Non-pigmented ciliary epithelial cell (primary cell): ENCODE data around the gene RAB38.

Experiments
- DNase-seq: peaks from one replicate; pipeline ENCODE4 v3.0.0-alpha.2; 2010; ENCODE audit warnings: low read depth

RAB38 gene

DNA sequence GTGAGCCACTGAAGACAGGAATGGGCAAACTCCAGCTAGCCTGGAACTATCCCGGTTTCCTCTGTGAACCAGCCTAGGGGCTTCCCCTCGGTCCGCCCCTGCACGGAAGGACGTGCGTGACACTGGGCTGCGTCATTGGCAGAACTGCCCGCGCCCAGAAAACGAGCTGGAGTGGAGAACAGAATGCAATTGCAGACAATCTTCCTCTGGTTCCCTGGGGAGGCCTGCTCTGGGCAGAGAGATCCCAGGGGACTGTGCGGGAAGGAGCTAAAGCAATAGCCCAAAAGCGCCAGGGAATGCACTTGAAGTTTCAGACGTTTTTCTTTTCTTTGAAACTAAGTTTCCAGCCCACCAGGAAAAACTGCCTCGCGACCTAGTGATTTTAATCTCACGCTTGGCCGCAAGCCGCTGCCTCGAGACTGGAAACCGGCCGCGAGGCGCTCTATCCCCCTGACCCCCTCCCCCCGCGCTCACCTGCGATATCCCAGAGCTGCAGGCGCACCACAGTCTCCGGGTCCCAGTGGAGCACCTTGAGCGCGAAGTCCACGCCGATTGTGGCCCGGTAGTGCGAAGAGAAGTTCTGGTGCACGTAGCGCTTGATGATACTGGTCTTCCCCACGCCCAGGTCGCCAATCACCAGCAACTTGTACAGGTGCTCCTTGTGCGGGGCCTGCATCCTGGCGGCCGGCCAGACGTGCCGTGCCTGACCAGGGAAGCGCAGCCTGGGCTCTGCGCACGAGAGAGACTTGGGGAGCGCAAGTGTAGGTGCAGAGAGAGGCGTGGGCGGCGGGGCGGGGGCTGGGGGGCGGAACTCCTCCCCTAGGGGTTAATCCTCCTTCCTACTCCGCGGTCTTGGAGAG is at the start of gene RAB38:
Gene RAB38, minus strand, starts transcription at position 735 of the 860 bp plus-strand sequence. Its CDS starts 59 bp downstream, at position 676.
- peak; percentile 9 for DNase-seq

DNA sequence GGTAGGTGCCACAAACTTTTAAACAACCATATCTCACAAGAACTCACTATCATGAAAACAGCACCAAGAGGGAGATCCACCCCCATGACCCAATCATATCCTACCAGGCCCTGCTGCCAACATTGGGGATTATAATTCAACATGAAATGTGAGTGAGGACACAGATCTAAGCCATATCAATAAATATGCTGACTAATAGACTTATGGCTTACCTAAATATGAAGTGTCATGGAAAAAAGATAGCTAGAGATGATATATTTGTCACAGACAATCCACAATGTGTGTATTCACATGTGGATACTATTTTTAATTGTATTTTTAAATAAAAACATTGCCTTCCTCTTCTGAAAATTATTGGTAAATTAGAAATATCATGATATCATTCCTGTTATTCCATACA is 38.2 kb upstream of the RAB38 start:
- DNase-seq, result no peak

DNA sequence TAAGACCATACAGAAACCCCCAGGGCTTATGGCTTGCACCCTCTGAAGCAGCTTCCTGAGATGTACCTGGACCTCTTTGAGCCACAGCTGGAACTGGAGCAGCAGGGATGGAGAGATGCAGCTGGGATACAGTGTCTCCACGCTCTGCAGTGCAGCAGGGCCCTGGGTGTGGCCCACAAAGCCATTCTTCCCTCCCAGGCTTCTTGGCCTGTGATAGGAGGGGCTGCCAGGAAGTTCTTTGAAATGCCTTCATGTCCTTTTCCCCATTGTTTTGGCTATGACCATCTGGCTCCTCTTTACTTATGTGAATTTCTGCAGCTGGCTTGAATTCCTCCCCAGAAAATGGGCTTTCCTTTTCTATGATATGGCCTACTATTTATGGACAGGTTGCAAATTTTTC is 37.1 kb upstream of the RAB38 start:
- DNase-seq, result no peak

DNA sequence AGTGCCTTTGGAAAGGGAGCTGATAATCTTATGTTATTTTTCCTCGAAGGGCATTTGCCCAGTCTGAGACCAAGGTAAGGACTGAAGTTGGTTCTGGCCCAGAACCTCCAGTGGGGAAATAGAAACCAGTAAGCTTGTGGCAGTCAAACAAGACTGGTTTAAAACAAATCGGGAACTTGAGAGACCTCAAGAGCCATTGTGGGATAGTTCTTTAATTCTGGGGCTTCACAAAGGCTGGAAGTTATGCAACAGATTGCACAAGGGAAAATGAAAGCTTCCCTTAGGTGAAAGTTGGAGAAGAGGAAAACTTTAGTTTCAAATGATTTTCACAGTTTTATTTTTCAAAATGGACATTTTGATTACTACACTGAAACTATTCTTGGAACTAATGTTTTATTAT is 33.5 kb upstream of the RAB38 start:
- DNase-seq, result no peak

DNA sequence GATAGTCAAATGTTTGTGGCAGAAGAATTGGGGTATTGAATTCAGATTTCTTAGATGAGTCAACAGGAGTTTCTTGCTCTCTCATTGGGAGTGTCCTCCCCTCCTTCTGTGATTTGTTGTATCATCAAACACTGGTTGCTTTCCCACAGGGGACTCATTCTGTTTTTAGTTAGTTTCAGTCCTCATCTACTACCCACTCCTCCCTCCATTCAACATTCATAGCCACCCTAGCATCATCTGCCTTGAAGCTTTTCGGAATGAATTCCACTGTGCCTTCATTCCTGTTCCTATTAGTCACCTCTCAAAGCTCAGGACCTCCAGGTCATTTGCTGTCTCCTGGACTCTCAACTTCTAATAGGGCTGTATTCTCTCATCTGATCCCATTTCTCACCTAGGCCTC is 31.5 kb upstream of the RAB38 start:
- DNase-seq, result no peak

DNA sequence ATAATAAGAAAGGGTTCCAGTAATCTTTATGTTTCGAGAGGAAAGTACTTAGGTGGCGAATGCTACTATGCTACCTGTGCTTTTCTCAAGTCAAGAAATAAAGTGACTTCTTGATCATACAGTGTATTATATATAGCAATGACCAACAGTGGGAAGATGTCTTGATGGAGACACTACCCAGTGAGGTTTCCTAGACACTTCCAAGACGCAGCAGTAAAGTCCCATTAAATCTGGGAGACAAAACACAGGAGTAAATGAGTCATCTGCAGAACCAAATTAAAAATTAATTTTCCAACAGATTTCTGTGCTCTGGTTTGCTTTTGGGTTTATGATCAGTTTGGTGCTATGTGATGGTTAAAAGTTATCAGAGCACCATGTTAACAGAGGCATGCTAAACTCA is 29.1 kb upstream of the RAB38 start:
- no peak for DNase-seq

DNA sequence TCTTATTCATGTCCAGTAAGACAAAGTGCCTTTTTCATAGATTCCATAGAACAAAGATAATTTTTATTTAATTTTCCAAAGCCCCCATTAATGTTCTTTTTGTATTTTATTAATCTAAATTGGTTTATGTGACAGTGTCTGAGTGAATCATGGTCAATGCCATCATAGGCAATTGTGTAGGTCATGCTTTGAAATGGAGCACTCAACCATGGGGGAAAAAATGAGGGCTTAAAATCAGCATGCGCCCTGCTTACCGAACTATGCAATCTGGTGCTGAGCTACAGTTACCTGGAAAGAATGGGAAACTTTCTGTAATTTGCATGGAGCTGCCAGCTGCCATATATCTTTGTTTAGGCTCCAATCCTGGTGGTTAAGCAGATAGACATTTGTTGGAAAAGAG is 28.4 kb upstream of the RAB38 start:
- DNase-seq, result no peak

DNA sequence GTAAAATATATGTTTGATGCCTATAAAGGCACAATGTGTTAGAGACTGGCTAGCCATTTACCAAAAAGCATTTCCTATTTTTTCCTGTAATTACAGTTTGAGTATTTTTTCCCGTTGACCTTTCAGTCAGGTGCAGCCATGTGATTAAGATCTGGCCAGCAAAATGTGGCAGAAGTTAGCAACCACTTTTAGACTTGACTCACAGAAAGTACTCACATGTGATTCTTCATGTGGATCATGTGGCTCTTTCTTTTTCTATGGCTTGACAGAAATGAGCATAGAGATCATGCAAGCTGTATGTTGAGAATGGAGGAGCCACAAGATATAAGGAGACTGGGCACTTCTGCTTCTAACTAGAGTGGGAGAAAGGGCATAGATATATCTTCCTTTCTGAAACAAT is 27.3 kb upstream of the RAB38 start:
- DNase-seq, result no peak

DNA sequence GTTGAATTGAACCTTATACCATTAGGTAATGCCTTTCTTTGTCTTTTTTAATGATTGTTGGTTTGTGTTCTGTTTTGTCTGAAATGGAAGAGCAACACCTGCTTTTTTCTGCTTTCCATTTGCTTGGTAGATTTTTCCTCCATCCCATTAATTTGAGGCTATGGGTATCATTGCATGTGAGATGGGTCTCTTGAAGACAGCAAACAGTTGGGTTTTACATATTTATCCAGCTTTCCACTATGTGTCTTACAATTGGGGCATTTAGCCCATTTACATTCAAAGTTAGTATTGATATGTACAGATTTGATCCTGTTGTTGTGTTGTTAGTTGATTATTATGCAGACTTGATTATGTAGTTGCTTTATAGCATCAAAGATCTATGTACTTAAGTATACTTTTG is 21.1 kb upstream of the RAB38 start:
- no peak for DNase-seq

DNA sequence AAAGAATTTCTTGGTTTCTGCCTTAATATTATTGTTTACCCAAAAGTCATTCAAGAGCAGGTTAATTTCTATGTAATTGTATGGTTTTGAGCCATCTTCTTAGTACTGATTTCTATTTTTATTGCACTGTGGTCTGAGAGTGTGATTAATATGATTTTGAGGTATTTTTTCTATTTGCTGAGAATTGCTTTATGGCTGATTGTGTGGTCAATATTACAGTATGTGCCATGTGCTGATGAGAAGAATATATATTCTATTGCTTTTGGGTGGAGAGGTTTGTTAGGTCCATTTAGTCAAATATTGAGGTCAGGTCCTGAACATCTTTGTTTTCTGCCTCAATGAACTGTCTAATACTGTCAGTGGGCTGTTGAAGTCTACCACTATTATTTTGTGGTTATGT is 20.7 kb upstream of the RAB38 start:
- no peak for DNase-seq

DNA sequence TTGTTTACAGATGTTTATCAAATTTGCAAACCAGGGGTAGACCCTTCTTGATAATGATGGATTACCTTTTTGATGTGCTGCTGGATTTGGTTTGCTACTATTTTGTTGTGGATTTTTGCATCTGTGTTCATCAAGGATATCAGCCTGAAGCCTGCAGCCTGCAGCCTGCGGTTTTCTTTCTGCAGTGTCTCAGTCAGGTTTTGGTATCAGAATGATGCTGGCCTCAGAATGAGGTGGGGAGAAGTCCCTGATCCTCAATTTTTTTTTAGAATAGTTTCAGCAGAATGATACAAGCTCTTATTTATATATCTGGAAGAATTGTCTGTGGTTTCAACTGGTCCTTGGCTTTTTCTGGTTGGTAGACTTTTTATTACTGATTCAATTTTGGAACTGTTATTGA is 19.7 kb upstream of the RAB38 start:
- no peak for DNase-seq

DNA sequence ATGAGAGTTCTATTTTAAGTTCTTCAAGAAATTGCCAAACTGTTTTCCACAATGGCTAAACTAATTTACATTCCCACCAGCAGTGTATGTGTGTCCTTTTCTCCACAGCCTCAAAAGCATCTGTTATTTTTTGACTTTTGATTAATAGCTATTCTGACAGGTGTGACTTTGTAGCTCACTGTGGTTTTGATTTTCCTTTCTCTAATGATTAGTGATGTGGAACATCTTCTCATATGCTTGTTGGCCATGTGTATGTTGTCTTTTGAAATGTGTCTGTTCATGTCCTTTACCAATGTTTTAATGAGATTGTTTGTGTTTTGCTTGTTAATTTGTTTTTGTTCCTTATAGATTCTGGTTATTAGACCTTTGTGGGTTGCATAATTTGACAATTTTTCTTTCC is 18.0 kb upstream of the RAB38 start:
- DNase-seq, result no peak

DNA sequence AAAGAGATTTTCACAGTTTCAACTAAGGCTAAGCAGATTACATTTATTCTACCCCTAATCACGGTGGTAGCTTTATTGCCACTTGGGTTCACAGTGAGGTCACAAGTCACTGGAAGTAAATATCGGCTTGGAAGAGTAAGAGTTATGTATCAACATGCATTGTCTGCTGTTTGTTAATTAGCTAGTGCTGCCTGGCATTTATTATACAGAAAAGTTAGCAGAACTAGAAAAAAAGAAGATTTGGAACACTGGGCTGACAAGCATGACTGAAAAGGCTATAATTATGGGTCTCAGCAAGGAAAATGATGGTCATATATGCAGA is 13.7 kb upstream of the RAB38 start:
- DNase-seq, result no peak

DNA sequence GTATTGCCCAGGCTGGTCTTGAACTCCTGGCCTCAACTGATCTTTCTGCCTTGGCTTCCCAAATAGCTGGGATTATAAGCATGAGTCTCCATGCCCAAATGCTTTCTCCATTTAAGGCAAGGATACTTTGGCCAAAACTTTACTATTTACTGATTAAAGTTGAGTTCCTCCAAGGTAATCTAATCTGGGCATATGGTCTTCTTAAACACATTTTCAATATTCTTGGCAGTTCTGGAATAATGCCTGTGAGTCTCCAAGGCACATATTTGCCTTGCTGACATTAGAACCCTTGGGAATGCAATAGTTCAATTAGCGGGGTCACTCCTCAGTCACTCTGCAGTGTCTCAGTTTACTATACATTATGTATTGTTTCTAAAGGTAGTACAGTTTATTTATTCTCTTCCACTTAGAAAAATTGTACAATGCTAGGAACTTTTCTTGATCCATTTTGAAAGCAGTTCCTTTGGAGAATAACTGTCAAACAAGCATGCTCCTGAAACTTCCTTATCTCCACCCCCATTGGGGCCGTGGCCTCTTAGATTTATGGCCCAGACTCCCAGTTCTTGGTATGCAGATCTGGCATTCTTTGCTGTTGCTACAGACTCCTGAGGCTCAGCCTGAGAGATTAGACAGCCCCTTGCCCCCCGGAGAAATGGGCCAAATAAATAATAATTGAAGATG is 13.1 kb upstream of the RAB38 start:
- no peak for DNase-seq

DNA sequence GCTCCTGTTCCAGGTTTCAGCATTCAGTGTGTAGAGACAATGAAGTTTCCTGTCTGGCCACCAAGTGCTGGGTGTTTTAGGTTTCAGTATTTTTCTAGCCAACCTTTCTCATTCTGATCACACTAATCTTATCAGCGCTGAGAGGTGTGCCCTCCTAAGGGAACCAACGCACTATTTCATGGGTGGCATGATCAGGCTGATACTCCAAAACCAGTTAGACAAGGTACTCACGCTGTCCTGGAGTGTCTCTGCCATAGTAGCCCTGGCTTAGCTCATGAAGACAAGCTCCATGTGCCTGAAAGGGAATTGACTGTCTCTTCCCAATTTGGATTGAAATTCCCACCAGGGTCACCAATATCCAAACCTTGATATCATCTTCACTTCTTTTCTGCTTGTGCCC is 8.0 kb upstream of the RAB38 start:
- DNase-seq, result no peak

DNA sequence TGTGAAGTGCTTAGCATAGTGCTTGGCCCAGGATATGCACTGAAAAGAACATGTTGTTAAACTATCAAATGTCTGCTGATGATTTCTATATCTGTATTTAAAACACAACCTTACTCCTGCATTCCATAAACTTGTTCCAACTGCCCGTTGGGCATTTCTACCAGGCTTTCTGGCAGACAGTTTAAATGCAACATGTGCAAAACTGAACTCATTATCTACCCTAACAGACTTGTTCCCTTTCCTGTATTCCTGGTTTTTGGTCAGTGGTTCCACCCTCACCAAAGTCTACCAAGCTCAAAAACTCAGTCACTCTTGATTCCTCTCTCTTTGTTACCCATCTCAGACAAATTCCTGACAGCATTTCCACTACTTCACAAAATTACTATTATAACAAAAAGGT is 6.5 kb upstream of the RAB38 start:
- DNase-seq, result no peak

DNA sequence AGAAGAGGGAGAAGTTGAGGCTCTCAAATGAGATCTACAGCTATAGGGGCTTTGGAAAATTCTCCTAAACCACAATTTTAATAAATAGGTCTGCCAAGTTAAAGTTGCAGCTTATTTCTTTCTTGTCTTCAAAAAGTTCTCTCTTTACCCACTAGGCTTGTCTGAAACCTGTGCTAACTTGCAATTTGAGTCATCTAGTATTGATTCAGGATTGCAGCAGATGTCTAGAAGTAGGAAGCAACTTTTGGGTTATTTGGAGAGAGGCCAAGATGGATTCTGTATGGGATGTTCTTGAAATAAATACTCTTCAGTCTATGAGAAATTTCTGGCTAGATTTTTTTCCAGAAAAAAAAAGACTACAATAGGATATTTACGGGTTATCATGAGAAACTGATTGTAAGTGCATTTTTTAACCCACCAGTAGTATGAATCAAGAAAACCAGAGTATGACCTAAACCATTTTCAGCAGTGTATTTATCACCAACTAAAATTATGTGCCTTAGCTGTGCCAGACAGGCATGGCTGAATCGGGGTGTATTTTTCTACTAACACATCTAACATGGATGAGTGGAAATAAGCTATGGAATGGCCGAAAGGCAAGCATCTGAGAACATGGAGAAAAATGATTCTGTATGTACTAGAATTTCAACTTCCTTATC is 4.9 kb upstream of the RAB38 start:
- no peak for DNase-seq

DNA sequence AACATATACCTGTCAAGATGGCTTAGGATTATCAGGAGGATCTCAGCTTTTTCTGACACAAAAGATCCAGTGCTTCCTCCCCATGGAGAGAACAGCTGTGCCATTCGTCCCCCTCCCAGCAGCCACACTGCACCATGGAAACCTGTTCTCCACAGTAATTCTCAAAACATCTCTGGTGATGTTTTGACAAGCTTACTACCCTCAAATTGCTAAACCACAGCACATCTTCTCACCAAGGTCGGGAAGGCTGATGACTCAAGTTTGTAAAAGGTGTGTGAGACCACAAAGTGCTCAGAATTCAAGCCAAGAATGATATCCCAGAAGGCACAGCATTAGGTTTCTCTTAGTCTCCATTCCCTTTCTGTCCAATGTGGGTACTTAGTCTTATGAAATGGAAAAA is 3.9 kb upstream of the RAB38 start:
- DNase-seq, result peak; percentile 15

DNA sequence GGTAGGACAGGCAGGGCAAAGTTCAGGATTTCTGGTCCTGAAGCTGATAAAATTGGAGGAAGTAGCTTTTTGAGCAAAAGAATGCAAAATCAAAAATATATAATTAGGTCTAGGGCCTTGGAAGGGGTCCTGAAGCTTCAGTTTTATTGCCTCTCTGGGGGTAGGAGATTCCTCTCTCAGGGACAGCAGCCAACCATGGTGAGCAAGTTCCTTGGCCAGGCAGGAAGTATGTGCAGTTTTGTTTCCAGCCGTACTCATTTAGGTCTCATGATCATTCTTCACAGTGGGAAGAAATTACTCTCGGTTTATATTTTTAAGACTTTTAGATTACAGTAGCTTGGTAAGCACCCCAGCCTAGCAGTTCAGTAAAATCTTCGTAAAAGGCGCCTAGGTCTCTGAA is 2.9 kb upstream of the RAB38 start:
- DNase-seq, result no peak

DNA sequence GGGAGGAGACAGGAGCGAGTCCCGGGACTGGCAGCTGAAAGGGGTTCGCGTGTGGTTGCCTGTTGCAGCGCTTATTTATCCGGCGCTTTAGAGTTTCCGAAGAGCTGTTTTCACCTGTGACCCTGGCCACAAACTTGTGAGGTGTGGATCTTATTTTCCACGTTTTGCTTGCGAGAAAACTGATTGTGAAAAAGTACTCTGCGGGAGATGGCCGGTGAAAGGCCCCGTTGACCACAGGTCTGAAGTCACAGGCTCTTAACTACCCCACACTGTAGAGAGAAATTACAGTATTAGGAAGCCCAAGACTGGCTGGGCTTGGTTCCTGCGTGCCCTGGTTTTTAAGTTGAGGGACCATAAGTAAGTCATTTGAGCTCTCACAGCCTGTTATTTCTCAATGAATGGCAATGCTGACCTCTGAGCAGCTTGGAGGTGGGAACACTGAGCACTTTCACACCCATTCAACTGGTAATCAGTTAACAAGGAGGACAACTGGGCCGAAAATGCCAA is 379 bp upstream of the RAB38 start:
- DNase-seq, result no peak

DNA sequence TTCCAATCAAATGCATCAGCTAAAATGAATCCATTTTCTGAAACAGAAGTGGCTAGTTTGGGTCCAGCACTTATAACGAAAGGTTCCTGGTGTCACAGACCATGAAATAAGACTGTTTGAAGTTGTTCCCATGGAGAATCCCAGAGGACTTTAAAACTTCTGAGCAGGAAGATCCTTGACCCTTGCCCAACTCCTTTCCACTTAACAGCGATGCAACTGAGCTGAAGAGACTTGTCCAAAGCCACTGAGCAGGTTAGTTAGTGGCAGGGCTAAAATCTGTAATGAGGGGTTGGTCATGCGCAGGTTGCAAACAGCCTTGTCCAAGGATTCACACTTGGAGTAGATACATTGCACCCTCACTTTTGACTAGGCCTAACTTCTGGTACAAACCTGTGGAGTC is 1.3 kb downstream of the RAB38 start:
- DNase-seq, result no peak

DNA sequence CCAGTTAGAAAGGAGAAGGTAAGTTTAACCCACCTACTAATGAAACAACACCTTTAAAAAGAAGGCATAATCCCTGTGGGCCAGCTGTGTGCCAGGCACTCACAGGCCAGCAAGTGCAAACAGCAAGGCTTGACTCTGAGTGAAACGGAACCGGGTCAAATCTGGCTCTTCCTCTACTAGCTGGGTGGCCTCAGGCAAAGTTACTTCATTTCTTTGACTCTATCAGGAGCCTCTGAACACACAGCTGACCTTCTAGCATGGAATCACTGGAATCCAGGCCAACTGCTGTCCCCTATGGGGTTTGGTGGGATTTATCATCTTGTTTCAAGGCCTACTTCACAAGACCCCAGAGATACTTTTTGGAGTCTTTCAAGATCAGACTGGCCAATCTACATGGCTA is 3.3 kb downstream of the RAB38 start:
- DNase-seq, result no peak

DNA sequence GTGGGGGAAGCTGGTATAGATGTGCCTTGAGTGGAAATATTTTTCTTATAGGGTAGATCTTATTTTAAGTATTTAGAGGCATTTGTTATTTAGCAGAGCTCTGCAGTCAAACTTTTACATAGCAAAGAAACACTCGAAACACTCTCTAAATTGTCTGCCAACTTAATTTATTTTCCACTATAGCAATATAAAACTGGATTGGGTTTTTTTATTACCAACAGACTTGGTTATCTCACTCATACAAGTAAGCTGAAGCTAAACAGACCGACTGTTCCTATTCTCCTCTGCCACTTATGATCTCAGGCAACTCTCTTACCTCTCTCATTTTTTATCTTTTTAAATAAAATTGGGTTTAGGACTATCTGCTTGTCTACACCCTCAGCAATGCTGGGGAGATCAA is 4.6 kb downstream of the RAB38 start:
- DNase-seq, result no peak
